ENCODE data around the gene SPRYD3. TPM values are rescaled to one million over a fixed set of nuclear protein-coding genes. Genes with fewer than 3 reads are reported as not detected.

Gene SPRYD3
- total RNA-seq, 1 donor from 2014 or later, result 20.6 TPM

GRCh38 chr12:53120685-53121525, 41.7 kb upstream of the SPRYD3 start:
- Mint-ChIP-seq H3K4me3 (no peak overlapping the region), H3K9me3 (peaks cover 3% of the 10 kb centered on the region), H3K4me1 (peaks cover 5% of the 10 kb centered on the region), H3K27me3 (ENCODE audit: low read depth) (peaks cover 2% of the 10 kb centered on the region), H3K36me3 (no peaks in the 10 kb centered on the region), H3K27ac (no peak overlapping the region)
- no peak for TF ChIP-seq CTCF (IDR thresholded peaks at IDR 0.05; ENCODE audit: unreplicated experiment)
- DNase-seq (ENCODE audit: low spot score in 2 of 2, unreplicated experiment in 2 of 2), result no peak

GRCh38 chr12:53118751-53119300, 39.6 kb upstream of the SPRYD3 start:
- H3K27me3 Mint-ChIP-seq (ENCODE audit: low read depth), result no peaks in the 10 kb centered on the region
- no peak overlapping the region for H3K4me3 Mint-ChIP-seq
- peaks cover 3% of the 10 kb centered on the region for H3K9me3 Mint-ChIP-seq
- TF ChIP-seq CTCF (IDR thresholded peaks at IDR 0.05; ENCODE audit: unreplicated experiment), result no peak
- no peak overlapping the region for H3K27ac Mint-ChIP-seq
- no peaks in the 10 kb centered on the region for H3K36me3 Mint-ChIP-seq
- DNase-seq (ENCODE audit: low spot score in 2 of 2, unreplicated experiment in 2 of 2), result no peak
- peaks cover 5% of the 10 kb centered on the region for H3K4me1 Mint-ChIP-seq

- H3K36me3 Mint-ChIP-seq, result no peaks in the 10 kb centered on the region
- no peaks in the 10 kb centered on the region for H3K27me3 Mint-ChIP-seq (ENCODE audit: low read depth)
- H3K9me3 Mint-ChIP-seq, result no peaks in the 10 kb centered on the region
- peaks cover 2% of the 10 kb centered on the region for H3K4me1 Mint-ChIP-seq
- peak in 1 of 2 experiments; percentile 24 for DNase-seq (ENCODE audit: low spot score in 2 of 2, unreplicated experiment in 2 of 2)
- no peak overlapping the region for H3K4me3 Mint-ChIP-seq
- TF ChIP-seq CTCF (IDR thresholded peaks at IDR 0.05; ENCODE audit: unreplicated experiment), result no peak
- no peak overlapping the region for H3K27ac Mint-ChIP-seq
Observed at GRCh38 chr12:53115891-53116648, 36.9 kb upstream of the SPRYD3 start.

- DNase-seq (ENCODE audit: low spot score in 2 of 2, unreplicated experiment in 2 of 2), result peak in 1 of 2 experiments; percentile 22
- no peaks in the 10 kb centered on the region for H3K27me3 Mint-ChIP-seq (ENCODE audit: low read depth)
- H3K27ac Mint-ChIP-seq, result no peak overlapping the region
- TF ChIP-seq CTCF (IDR thresholded peaks at IDR 0.05; ENCODE audit: unreplicated experiment), result no peak
- H3K4me1 Mint-ChIP-seq, result peaks cover 2% of the 10 kb centered on the region
- H3K36me3 Mint-ChIP-seq, result no peaks in the 10 kb centered on the region
- no peak overlapping the region for H3K4me3 Mint-ChIP-seq
- H3K9me3 Mint-ChIP-seq, result no peaks in the 10 kb centered on the region
Observed at GRCh38 chr12:53115112-53115890, 36.1 kb upstream of the SPRYD3 start.

- Mint-ChIP-seq H3K27me3 (ENCODE audit: low read depth) (no peaks in the 10 kb centered on the region), H3K4me3 (no peak overlapping the region), H3K27ac (peak overlapping the region; percentile 12), H3K9me3 (no peaks in the 10 kb centered on the region), H3K4me1 (peaks cover 2% of the 10 kb centered on the region), H3K36me3 (no peaks in the 10 kb centered on the region)
- no peak for DNase-seq (ENCODE audit: low spot score in 2 of 2, unreplicated experiment in 2 of 2)
- TF ChIP-seq CTCF (IDR thresholded peaks at IDR 0.05; ENCODE audit: unreplicated experiment), result no peak
Observed at GRCh38 chr12:53113951-53114350, 34.8 kb upstream of the SPRYD3 start.

All from mesothelial cell of epicardium (in vitro differentiated cells).